Right lobe of liver (tissue), 6 donors: Measurements from ENCODE around the gene LDB1. TPM values are rescaled to one million over a fixed set of nuclear protein-coding genes. Genes with fewer than 3 reads are reported as not detected.

Experiments
- ATAC-seq, 4 donors: fragments of 200-7000 bp; cut with Tn5 transposase; one replicate each; pipeline ENCODE4 v1.9.1; 2020; ENCODE audit warnings: mild to moderate bottlenecking in 4 of 4, moderate library complexity in 4 of 4
- DNase-seq, 3 donors: peaks; one replicate each; pipeline ENCODE4 v3.0.0-alpha.2; 2020
- H3K27ac ChIP-seq, 3 donors: fragments of 200-600 bp; one replicate each; pipeline ENCODE4 v1.8.0; 2022
- H3K27me3 ChIP-seq, 2 donors: fragments of 200-600 bp; one replicate each; pipeline ENCODE4 v1.8.0; 2022
- H3K36me3 ChIP-seq, 4 donors: fragments of 200-600 bp; sonication (generic) in 1 of 4; one replicate each; pipeline versions ENCODE4 v1.5.1 to v1.8.0; 2017 to 2022; ENCODE audit warnings: control low read depth in 1 of 4
- H3K4me1 ChIP-seq, 4 donors: fragments of 200-600 bp; sonication (generic) in 1 of 4; one replicate each; pipeline versions ENCODE4 v1.5.1 to v1.8.0; 2017 to 2022; ENCODE audit warnings: control low read depth in 1 of 4
- H3K4me3 ChIP-seq, 3 donors: fragments of 200-600 bp; one replicate each; pipeline ENCODE4 v1.8.0; 2022
- H3K9me3 ChIP-seq, 4 donors: fragments of 200-600 bp; sonication (generic) in 1 of 4; one replicate each; pipeline versions ENCODE4 v1.5.1 to v1.8.0; 2017 to 2022; ENCODE audit warnings: control low read depth in 1 of 4
- POLR2A ChIP-seq: fragments of 450-650 bp; IDR thresholded peaks from one replicate; pipeline ENCODE4 v1.6.1; 2017; ENCODE audit warnings: antibody characterized with exemption, mild to moderate bottlenecking
- WGBS: methylation state at CpG from one replicate; pipeline ENCODE4 v1.1.6; 2018; ENCODE audit warnings: low coverage, low lambda C conversion rate; ENCODE audit not compliant: insufficient coverage; ENCODE audit errors: missing lambda C conversion rate; 5-methylcytosine and 5-hydroxymethylcytosine counted together
- intact Hi-C, 2 donors: fragments of 100-400 bp; cut with DNase I; formaldehyde crosslinking; loops; one replicate each; pipeline versions ENCODE4 v1.11.2 to v1.14.1; 2022
- total RNA-seq, 6 experiments: library from RNA; depleted of rRNA in 2 of 6; stranded (reverse); fragments of >200 nt in 2 of 6; fragmentation: NEBNext Ultra II Directional in 3 of 6; extraction: Animal tissue kit (Norgen Biotek cat#: 25700) in 3 of 6; gene quantifications; one replicate each; pipeline versions ENCODE4 v1.1.0 to v1.2.4, GENCODE V29; 2016 to 2023
- TF ChIP-seq, protein P1 (sequence below), 4 donors: fragments of 200-600 bp in 3 of 4; fragments of 450-650 bp in 1 of 4; IDR thresholded peaks; one replicate each; pipeline versions ENCODE4 v1.5.1 to v1.8.0; 2016 to 2022; ENCODE audit warnings: antibody characterized with exemption in 4 of 4, mild to moderate bottlenecking in 2 of 4
- donor health status: DM: no; HTN: yes; CAD: no.
- donor health status: DM: no; HTN: no; CAD: no.
- donor health status: DM: no; HTN: no; CAD: no.
- donor health status: DM: no; HTN: yes; CAD: no.
- donor health status: DM: no; HTN: yes; CAD: no.

LDB1 gene
- total RNA-seq, 6 experiments from 2014 or later, result 11.2 to 14.7 (median 13.0) TPM

DNA sequence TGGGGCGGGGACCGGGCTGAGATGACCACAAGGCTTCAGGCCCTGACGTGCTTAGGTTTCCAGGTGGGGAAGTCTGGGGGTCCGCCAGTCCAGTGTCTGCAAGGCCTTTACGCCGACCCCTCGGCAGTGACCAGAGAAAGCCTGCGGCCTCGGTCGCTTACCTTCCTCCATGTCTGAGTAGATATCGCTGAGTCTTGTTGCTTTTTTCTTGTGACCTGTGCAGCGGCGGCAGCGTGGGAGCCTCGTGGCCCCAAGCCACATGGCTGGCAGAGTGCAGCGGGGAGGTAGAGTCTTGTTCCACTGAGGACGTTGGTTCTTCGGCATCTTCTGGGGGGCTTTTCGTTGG, 32.4 kb upstream of the LDB1 start:
- DNase-seq, result peak in 1 of 3 donors; percentile 36
- Histone ChIP-seq H3K4me3 (peak overlapping the region; percentile 80 to 93 (median 81)), H3K27me3 (no peaks in the 10 kb centered on the region), H3K4me1 (peaks cover 0 to 28% (median 8%) of the 10 kb centered on the region in 4 donors), H3K9me3 (no peaks in the 10 kb centered on the region), H3K36me3 (peaks cover 0 to 25% (median 11%) of the 10 kb centered on the region in 4 donors), H3K27ac (peak overlapping the region; percentile 64 to 74 (median 69))
- TF ChIP-seq, protein P1, sequence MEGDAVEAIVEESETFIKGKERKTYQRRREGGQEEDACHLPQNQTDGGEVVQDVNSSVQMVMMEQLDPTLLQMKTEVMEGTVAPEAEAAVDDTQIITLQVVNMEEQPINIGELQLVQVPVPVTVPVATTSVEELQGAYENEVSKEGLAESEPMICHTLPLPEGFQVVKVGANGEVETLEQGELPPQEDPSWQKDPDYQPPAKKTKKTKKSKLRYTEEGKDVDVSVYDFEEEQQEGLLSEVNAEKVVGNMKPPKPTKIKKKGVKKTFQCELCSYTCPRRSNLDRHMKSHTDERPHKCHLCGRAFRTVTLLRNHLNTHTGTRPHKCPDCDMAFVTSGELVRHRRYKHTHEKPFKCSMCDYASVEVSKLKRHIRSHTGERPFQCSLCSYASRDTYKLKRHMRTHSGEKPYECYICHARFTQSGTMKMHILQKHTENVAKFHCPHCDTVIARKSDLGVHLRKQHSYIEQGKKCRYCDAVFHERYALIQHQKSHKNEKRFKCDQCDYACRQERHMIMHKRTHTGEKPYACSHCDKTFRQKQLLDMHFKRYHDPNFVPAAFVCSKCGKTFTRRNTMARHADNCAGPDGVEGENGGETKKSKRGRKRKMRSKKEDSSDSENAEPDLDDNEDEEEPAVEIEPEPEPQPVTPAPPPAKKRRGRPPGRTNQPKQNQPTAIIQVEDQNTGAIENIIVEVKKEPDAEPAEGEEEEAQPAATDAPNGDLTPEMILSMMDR (IDR thresholded peaks at IDR 0.05), result no peak
- TF ChIP-seq POLR2A, result no peak
- 0% methylated on average over 9 of the region's 19 CpGs for WGBS
- intact Hi-C loops, result no loop called here
- ATAC-seq, result peak; percentile 3 to 18 (median 10)

DNA sequence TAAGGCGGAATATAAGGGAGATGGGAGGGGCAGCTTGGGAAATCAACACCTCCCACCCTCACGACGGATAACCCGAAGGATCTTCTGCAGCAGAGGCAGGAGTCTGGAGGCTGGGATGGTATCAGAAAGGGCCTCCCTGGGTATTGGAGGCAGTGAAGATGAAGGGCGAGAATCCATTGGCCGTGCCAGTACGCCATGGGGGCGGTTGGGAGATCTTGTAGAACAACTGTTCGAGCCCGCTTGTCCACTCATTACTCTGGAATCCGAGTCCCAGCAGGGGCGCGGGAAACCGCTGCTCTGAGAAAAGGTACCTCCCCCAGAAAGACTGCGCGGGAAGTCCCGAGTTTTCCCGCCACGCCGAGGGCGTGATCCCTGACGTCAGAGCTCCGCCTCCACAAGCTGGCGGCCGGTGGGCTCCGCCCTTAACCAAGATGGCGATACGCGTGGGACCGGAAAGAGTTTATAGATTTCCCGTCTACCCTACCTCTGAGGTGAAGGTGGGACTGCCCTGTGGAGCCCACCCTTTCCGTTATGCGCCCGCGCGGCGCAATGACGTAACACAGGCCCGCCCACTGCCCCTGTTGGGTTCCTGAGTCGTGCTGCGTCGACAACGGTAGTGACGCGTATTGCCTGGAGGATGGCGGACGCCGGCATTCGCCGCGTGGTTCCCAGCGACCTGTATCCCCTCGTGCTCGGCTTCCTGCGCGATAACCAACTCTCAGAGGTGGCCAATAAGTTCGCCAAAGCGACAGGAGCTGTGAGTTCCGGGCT, 31.8 kb upstream of the LDB1 start, which contains the start of gene NOLC1:
NOLC1 (plus strand) TSS at position 616 of the 771 bp plus-strand sequence; CDS start at position 638, 22 bp downstream.
- no peaks in the 10 kb centered on the region for H3K27me3 ChIP-seq
- TF ChIP-seq POLR2A, result peak; percentile 73
- TF ChIP-seq, protein P1 (IDR thresholded peaks at IDR 0.05), result no peak
- H3K36me3 ChIP-seq, result peaks cover 0 to 24% (median 9%) of the 10 kb centered on the region in 4 donors
- DNase-seq, result peak; percentile 98 to 99 (median 99)
- 13% methylated on average over 24 of the region's 59 CpGs for WGBS
- intact Hi-C loops, result no loop called here
- peaks cover 0 to 28% (median 8%) of the 10 kb centered on the region in 4 donors for H3K4me1 ChIP-seq
- H3K9me3 ChIP-seq, result no peaks in the 10 kb centered on the region
- peak; percentile 94 to 98 (median 98) for ATAC-seq
- peak within 1 kb of the TSS; percentile 80 to 93 (median 81) for H3K4me3 ChIP-seq
- peak within 1 kb of the TSS; percentile 64 to 87 (median 69) for H3K27ac ChIP-seq

DNA sequence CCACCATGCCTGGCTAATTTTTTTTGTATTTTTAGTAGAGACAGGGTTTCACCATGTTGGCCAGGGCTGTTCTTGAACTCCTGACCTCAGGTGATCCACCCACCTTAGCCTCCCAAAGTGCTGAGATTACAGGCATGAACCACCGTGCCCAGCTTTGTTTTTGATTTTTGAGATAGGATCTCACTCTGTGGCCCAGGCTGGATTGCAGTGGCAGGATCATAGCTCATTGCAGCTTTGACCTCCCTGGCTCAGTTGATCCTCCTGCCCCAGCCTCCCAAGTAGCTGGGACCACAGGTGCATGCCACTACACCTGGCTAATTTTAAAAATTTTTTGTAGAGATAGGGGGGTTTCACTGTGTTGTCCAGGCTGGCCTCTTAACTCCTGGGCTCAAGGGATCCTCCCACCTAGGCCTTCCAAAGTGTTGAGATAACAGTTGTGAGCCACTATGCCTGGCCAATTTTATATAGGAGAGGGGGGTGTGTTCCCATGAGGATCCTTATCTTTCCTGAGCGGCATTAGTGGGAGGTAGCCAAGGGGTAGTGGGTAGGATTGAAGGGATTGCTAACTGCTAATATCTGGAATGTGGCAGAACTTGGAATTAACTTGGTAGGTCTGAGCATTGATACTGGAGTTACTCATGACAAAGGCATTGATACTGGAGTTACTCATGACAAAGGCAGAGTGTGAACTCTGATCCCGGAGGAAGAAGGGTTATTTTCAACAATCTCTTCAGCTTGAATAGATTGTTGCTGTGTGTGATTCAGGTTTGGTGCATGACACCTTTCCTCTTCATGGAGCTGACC, 31.0 kb upstream of the LDB1 start:
- peaks cover 0 to 22% (median 5%) of the 10 kb centered on the region in 4 donors for H3K4me1 ChIP-seq
- peak overlapping the region; percentile 50 to 87 (median 69) for H3K27ac ChIP-seq
- H3K4me3 ChIP-seq, result peak overlapping the region in 2 of 3 donors; percentile 10 to 81
- no peaks in the 10 kb centered on the region for H3K9me3 ChIP-seq
- ATAC-seq, result peak in 1 of 4 donors; percentile 4
- no peak for TF ChIP-seq POLR2A
- TF ChIP-seq, protein P1 (IDR thresholded peaks at IDR 0.05), result no peak
- intact Hi-C loops, result no loop called here
- peaks cover 0 to 29% (median 8%) of the 10 kb centered on the region in 4 donors for H3K36me3 ChIP-seq
- DNase-seq, result no peak
- 76% methylated on average over 3 of the region's 3 CpGs for WGBS
- H3K27me3 ChIP-seq, result no peaks in the 10 kb centered on the region

DNA sequence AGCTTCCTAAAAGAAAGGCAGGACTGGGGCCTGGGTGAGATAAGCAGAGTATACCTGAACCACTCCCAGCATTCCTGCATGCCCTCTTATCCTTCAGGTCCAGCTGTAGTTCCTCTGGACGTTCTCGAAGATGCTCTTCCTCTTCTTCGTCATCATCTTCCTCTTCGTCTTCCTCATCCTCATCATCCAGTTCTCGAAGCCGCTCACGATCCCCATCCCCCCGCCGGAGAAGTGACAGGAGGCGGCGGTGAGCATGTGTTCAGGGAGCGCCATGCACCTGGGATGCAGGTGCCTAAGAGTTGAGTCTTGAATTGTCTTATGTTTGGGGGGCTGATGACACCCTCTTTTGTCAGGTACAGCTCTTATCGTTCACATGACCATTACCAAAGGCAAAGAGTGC, 28.1 kb upstream of the LDB1 start:
- TF ChIP-seq, protein P1 (IDR thresholded peaks at IDR 0.05), result no peak
- H3K36me3 ChIP-seq, result peaks cover 0 to 29% (median 10%) of the 10 kb centered on the region in 4 donors
- H3K27me3 ChIP-seq, result no peaks in the 10 kb centered on the region
- whole genome bisulfite sequencing, result 91% methylated on average over 9 of the region's 13 CpGs
- H3K9me3 ChIP-seq, result no peaks in the 10 kb centered on the region
- H3K27ac ChIP-seq, result no peak overlapping the region
- H3K4me1 ChIP-seq, result peaks cover 0 to 6% (median 2%) of the 10 kb centered on the region in 4 donors
- no peak for ATAC-seq
- H3K4me3 ChIP-seq, result no peak overlapping the region
- intact Hi-C loops, result no loop called here
- DNase-seq, result no peak
